Stomach (tissue), 4 donors: ENCODE data around the gene NCK2.

Experiments used
- CTCF ChIP-seq, 7 experiments: fragments of 450-650 bp in 4 of 7; fragments of 200-600 bp in 3 of 7; sonication (generic) in 3 of 7; IDR thresholded peaks; one replicate each; pipeline ENCODE4 v1.5.1; 2016 to 2019; ENCODE audit warnings: antibody characterized with exemption in 7 of 7, control low read depth in 2 of 7, mild to moderate bottlenecking in 1 of 7
- EP300 ChIP-seq: sonication (generic); formaldehyde crosslinking; IDR thresholded peaks from one replicate; pipeline ENCODE4 v1.6.1; 2017; ENCODE audit warnings: antibody characterized with exemption
- POLR2A ChIP-seq, 4 donors: fragments of 450-650 bp; IDR thresholded peaks; one replicate each; pipeline ENCODE4 v1.6.1; 2016; ENCODE audit warnings: antibody characterized with exemption in 4 of 4, control low read depth in 2 of 4, mild to moderate bottlenecking in 1 of 4, moderate library complexity in 1 of 4
- POLR2AphosphoS5 ChIP-seq, 3 donors: sonication (generic); formaldehyde crosslinking; IDR thresholded peaks; one replicate each; pipeline ENCODE4 v1.6.1; 2016; ENCODE audit warnings: antibody characterized with exemption in 3 of 3

GRCh38 chr2:105842555-105842954 is 97.8 kb downstream of the NCK2 start:
- TF ChIP-seq POLR2A (IDR thresholded peaks at IDR 0.05) (no peak), CTCF (IDR thresholded peaks at IDR 0.05) (no peak), EP300 (no peak), POLR2AphosphoS5 (IDR thresholded peaks at IDR 0.05) (no peak)
